ENCODE measurements around the gene UBL5.
A peak's percentile ranks its signal among the peaks of the same experiment; 100 is the strongest.
"Not testable (repeated sequence)": the region's sequence is repeated elsewhere in the genome, so short reads cannot be mapped to it uniquely, and the experiment has no call there.

UBL5 gene

GRCh38 chr19:9789066-9789465, 38.7 kb upstream of the UBL5 start:
- in situ Hi-C loops (cut with MboI; ENCODE audit: low pct_unique_long_range_greater_than_20kb, low sequenced_read_pairs, unreplicated experiment), result loop anchor here (25.0 kb wide), 2 partner anchors 477 to 652 kb away; partner anchors contain the start of genes OR7G3, ZNF317, ZNF559 and ZNF699
- no peak for TF ChIP-seq CTCF (IDR thresholded peaks at IDR 0.05; ENCODE audit: extremely low read depth, insufficient read depth, missing control alignments)
- no peak for DNase-seq (ENCODE audit: low spot score)

- DNase-seq (ENCODE audit: low spot score), result not testable (repeated sequence)
- in situ Hi-C loops (cut with MboI; ENCODE audit: low pct_unique_long_range_greater_than_20kb, low sequenced_read_pairs, unreplicated experiment), result loop anchor here (25.0 kb wide), 2 partner anchors 477 to 652 kb away; partner anchors contain the start of genes OR7G3, ZNF317, ZNF559 and ZNF699
Observed at GRCh38 chr19:9789579-9789978, 38.1 kb upstream of the UBL5 start.

- in situ Hi-C loops (cut with MboI; ENCODE audit: low pct_unique_long_range_greater_than_20kb, low sequenced_read_pairs, unreplicated experiment), result loop anchor here (10.0 to 25.0 kb wide), 3 partner anchors 166 to 654 kb away; partner anchors contain the start of genes OR7G3, ZNF317, ZNF559 and ZNF561
Observed at GRCh38 chr19:9791073-9791367, 36.7 kb upstream of the UBL5 start.

GRCh38 chr19:9791552-9792205, 36.0 kb upstream of the UBL5 start:
- peak; percentile 89 for DNase-seq (ENCODE audit: low spot score)
- no peak for TF ChIP-seq CTCF (IDR thresholded peaks at IDR 0.05; ENCODE audit: extremely low read depth, insufficient read depth, missing control alignments)
- in situ Hi-C loops (cut with MboI; ENCODE audit: low pct_unique_long_range_greater_than_20kb, low sequenced_read_pairs, unreplicated experiment), result loop anchor here (10.0 to 25.0 kb wide), 3 partner anchors 167 to 654 kb away; partner anchors contain the start of genes OR7G3, ZNF317, ZNF559 and ZNF561

More at GRCh38 chr19:9791073-9791367, 36.7 kb upstream of the UBL5 start:
- DNase-seq (ENCODE audit: low spot score), result not testable (repeated sequence)

- in situ Hi-C loops (cut with MboI; ENCODE audit: low pct_unique_long_range_greater_than_20kb, low sequenced_read_pairs, unreplicated experiment), result loop anchor here (10.0 to 25.0 kb wide), 3 partner anchors 168 to 655 kb away; partner anchors contain the start of genes OR7G3, ZNF317, ZNF559 and ZNF561
- TF ChIP-seq CTCF (IDR thresholded peaks at IDR 0.05; ENCODE audit: extremely low read depth, insufficient read depth, missing control alignments), result no peak
Observed at GRCh38 chr19:9792206-9793070, 35.3 kb upstream of the UBL5 start.

GRCh38 chr19:9793071-9793591, 34.6 kb upstream of the UBL5 start:
- no peak for DNase-seq (ENCODE audit: low spot score)
- in situ Hi-C loops (cut with MboI; ENCODE audit: low pct_unique_long_range_greater_than_20kb, low sequenced_read_pairs, unreplicated experiment), result loop anchor here (10.0 to 25.0 kb wide), 3 partner anchors 168 to 656 kb away; partner anchors contain the start of genes OR7G3, ZNF317, ZNF559 and ZNF561
- TF ChIP-seq CTCF (IDR thresholded peaks at IDR 0.05; ENCODE audit: extremely low read depth, insufficient read depth, missing control alignments), result no peak

More at GRCh38 chr19:9792206-9793070, 35.3 kb upstream of the UBL5 start:
- DNase-seq (ENCODE audit: low spot score), result peak; percentile 89

GRCh38 chr19:9796113-9796773, 31.5 kb upstream of the UBL5 start:
- DNase-seq (ENCODE audit: low spot score), result peak; percentile 75
- peak; percentile 79 for TF ChIP-seq CTCF (IDR thresholded peaks at IDR 0.05; ENCODE audit: extremely low read depth, insufficient read depth, missing control alignments)
- in situ Hi-C loops (cut with MboI; ENCODE audit: low pct_unique_long_range_greater_than_20kb, low sequenced_read_pairs, unreplicated experiment), result loop anchor here (10.0 to 25.0 kb wide), 3 partner anchors 171 to 659 kb away; partner anchors contain the start of genes OR7G3, ZNF317, ZNF559 and ZNF561

Data from GM13977 (cell line).